ENCODE measurements around the gene ZBTB2. TPM values are rescaled to one million over a fixed set of nuclear protein-coding genes. Genes with fewer than 3 reads are reported as not detected.

The ZBTB2 gene
- total and polyA plus RNA-seq, 2 donors from 2014 or later: 6.0 to 11.2 TPM

- peak overlapping the region; percentile 65 to 88 (median 83) for H3K4me3 ChIP-seq (ENCODE audit: low read length in 3 of 3)
- no peak for FAIRE-seq
- H3K27ac ChIP-seq (ENCODE audit: low read depth in 2 of 2, low read length in 2 of 2): peak overlapping the region; percentile 94 to 98
- peak overlapping the region; percentile 71 to 92 (median 79) for H3K9ac ChIP-seq (ENCODE audit: low read length in 3 of 3)
- peaks cover 0 to 3% (median 0%) of the 10 kb centered on the region in 3 donors for H3K36me3 ChIP-seq (ENCODE audit: control insufficient read depth in 2 of 3, insufficient read depth in 3 of 3, low read length in 3 of 3)
- H3K4me1 ChIP-seq (ENCODE audit: control insufficient read depth in 2 of 3, insufficient read depth in 2 of 3, low read depth in 1 of 3, low read length in 3 of 3): peaks cover 3 to 31% (median 14%) of the 10 kb centered on the region in 3 donors
- intact Hi-C loops (cut with DNase I): no loop called here
- H3K27me3 ChIP-seq (ENCODE audit: control insufficient read depth, insufficient read depth, low read length): no peaks in the 10 kb centered on the region
- DNase-seq: peak in 4 of 5 donors; percentile 74 to 89 (median 87)
- no peaks in the 10 kb centered on the region for H3K9me3 ChIP-seq (ENCODE audit: control insufficient read depth in 2 of 3, insufficient read depth in 1 of 3, low read length in 3 of 3)
- TF ChIP-seq CTCF (IDR thresholded peaks at IDR 0.05; ENCODE audit: borderline replicate concordance, extremely low read depth, insufficient read depth): no peak
Measured at GRCh38 chr6:151389618-151390275, 1.6 kb downstream of the ZBTB2 start.

- DNase-seq: no peak
- Histone ChIP-seq H3K36me3 (ENCODE audit: control insufficient read depth in 2 of 3, insufficient read depth in 3 of 3, low read length in 3 of 3) (peaks cover 0 to 3% (median 0%) of the 10 kb centered on the region in 3 donors), H3K27ac (ENCODE audit: low read depth in 2 of 2, low read length in 2 of 2) (peak overlapping the region; percentile 94 to 98), H3K27me3 (ENCODE audit: control insufficient read depth, insufficient read depth, low read length) (no peaks in the 10 kb centered on the region), H3K9me3 (ENCODE audit: control insufficient read depth in 2 of 3, insufficient read depth in 1 of 3, low read length in 3 of 3) (no peaks in the 10 kb centered on the region), H3K9ac (ENCODE audit: low read length in 3 of 3) (peak overlapping the region; percentile 71 to 92 (median 79)), H3K4me3 (ENCODE audit: low read length in 3 of 3) (peak overlapping the region; percentile 65 to 88 (median 83)), H3K4me1 (ENCODE audit: control insufficient read depth in 2 of 3, insufficient read depth in 2 of 3, low read depth in 1 of 3, low read length in 3 of 3) (peaks cover 3 to 30% (median 14%) of the 10 kb centered on the region in 3 donors)
- intact Hi-C loops (cut with DNase I): no loop called here
- FAIRE-seq: no peak
- TF ChIP-seq CTCF (IDR thresholded peaks at IDR 0.05; ENCODE audit: borderline replicate concordance, extremely low read depth, insufficient read depth): no peak
Measured at GRCh38 chr6:151388997-151389617, 2.3 kb downstream of the ZBTB2 start.

- Histone ChIP-seq H3K9me3 (ENCODE audit: control insufficient read depth in 2 of 3, insufficient read depth in 1 of 3, low read length in 3 of 3) (no peaks in the 10 kb centered on the region), H3K4me1 (ENCODE audit: control insufficient read depth in 2 of 3, insufficient read depth in 2 of 3, low read depth in 1 of 3, low read length in 3 of 3) (peaks cover 3 to 22% (median 9%) of the 10 kb centered on the region in 3 donors), H3K9ac (ENCODE audit: low read length in 3 of 3) (no peak overlapping the region), H3K4me3 (ENCODE audit: low read length in 3 of 3) (no peak overlapping the region), H3K27me3 (ENCODE audit: control insufficient read depth, insufficient read depth, low read length) (no peaks in the 10 kb centered on the region), H3K27ac (ENCODE audit: low read depth in 2 of 2, low read length in 2 of 2) (no peak overlapping the region), H3K36me3 (ENCODE audit: control insufficient read depth in 2 of 3, insufficient read depth in 3 of 3, low read length in 3 of 3) (peaks cover 0 to 3% (median 0%) of the 10 kb centered on the region in 3 donors)
- FAIRE-seq (no peak), DNase-seq (no peak)
- no peak for TF ChIP-seq CTCF (IDR thresholded peaks at IDR 0.05; ENCODE audit: borderline replicate concordance, extremely low read depth, insufficient read depth)
- intact Hi-C loops (cut with DNase I): no loop called here
Measured at GRCh38 chr6:151388236-151388635, 3.1 kb downstream of the ZBTB2 start.

Data from kidney (tissue), 14 donors.